WI38 (cell line): ENCODE measurements around the gene CCL19.

Experiments
- H3K4me3 ChIP-seq: 2 replicates; pipeline ENCODE4 v1.5.1; 2011; ENCODE audit warnings: low read depth, mild to moderate bottlenecking, control low read depth, low read length
- TF ChIP-seq, protein P1 (sequence below): IDR thresholded peaks from 2 replicates; pipeline ENCODE4 v1.5.1; 2012; ENCODE audit warnings: low read depth, mild to moderate bottlenecking, control low read depth, low read length

The CCL19 gene

DNA sequence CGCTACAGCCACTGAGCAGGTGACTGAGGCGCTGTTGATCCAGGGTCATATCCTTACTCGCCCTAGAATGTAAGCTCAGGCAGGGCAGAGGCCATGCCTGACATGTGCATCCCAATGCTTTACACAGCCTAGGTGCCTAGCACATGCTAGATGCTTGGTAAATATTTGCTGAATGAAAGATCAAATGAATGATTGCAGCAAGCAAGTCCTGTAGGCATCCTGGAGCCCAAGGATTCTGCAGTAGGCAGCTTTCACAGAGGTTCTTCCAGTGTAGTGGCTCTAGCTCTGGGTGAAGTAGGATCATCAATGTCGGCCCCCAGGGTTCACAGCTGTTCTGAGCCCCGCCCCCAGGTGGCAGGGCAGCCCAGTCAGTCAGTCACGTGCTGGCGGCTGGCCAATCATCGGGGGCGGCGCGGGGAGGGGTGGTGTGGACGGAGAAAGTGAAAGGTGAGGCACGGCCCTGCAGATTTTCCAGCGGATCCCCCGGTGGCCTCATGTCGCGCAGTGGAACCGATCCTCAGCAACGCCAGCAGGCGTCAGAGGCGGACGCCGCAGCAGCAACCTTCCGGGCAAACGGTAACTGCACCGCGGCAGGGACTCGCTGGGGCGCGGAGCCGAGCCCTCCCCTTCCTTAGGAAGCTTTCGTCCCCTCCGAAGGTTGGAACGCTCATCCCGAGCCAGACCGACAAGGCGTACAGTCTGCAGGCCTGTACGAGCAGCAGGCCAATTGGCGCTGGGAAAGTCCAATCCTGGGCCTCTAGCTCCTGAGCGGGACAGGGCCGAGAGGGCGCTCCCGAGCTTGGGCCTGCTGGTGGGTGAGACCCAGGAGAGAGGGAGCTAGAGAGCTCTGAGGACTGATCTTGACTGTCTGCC, 44.6 kb downstream of the CCL19 start, which contains the start of gene GALT:
GALT (plus strand) TSS at position 465 of the 873 bp plus-strand sequence; CDS start at position 495, 30 bp downstream.
- TF ChIP-seq, protein P1, sequence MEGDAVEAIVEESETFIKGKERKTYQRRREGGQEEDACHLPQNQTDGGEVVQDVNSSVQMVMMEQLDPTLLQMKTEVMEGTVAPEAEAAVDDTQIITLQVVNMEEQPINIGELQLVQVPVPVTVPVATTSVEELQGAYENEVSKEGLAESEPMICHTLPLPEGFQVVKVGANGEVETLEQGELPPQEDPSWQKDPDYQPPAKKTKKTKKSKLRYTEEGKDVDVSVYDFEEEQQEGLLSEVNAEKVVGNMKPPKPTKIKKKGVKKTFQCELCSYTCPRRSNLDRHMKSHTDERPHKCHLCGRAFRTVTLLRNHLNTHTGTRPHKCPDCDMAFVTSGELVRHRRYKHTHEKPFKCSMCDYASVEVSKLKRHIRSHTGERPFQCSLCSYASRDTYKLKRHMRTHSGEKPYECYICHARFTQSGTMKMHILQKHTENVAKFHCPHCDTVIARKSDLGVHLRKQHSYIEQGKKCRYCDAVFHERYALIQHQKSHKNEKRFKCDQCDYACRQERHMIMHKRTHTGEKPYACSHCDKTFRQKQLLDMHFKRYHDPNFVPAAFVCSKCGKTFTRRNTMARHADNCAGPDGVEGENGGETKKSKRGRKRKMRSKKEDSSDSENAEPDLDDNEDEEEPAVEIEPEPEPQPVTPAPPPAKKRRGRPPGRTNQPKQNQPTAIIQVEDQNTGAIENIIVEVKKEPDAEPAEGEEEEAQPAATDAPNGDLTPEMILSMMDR: peak; percentile 52
- H3K4me3 ChIP-seq: peak within 1 kb of the TSS; percentile 80

DNA sequence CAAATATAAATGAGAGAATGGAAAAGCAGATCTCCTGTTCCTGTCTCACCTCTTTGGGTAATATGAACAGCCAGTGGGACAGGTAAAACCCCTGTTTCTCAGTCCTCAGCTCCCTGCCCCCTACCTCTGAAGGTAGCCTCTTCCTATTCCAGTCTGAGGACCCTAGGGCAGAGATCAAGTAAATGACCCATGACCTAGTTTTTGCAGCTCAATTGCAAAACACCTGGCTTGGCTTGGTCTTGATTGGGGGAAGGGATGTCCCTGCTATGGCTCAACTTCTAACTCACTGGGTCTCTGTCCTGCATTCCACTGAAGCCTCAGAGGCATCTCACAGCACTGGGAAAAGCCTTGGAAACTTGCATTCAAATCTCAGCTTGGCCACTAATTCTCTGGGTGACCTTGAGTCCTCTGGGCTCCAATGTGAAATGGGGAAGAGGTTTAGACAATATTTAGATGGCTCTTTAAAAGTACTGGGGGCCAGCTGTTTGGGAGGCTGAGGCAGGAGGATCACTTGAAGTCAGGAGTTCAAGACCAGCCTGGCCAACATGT, 46.2 kb downstream of the CCL19 start:
- H3K4me3 ChIP-seq: no peak overlapping the region

DNA sequence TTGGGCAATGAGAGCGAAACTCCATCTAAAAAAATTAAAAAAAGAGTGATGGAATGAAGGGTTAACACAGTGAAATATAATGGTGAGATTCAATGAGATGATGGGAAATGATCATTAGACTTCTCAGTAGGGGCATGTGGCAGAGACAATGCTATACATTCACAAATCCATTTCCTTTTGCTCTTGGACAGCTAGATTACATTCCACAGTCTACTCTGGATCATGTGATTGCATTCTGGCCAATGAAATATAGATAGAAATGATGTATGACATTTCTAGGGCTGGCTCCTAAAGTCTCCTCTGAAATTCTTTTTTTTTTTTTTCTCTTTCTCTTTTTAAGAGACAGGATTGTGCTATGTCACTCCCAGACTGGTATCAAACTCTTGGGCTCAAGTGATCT, 48.4 kb downstream of the CCL19 start:
- no peak overlapping the region for H3K4me3 ChIP-seq
- TF ChIP-seq, protein P1: no peak

More for the DNA sequence above, 46.2 kb downstream of the CCL19 start:
- TF ChIP-seq, protein P1: no peak
